Measurements from ENCODE around the gene SETD6.

SETD6 gene

DNA sequence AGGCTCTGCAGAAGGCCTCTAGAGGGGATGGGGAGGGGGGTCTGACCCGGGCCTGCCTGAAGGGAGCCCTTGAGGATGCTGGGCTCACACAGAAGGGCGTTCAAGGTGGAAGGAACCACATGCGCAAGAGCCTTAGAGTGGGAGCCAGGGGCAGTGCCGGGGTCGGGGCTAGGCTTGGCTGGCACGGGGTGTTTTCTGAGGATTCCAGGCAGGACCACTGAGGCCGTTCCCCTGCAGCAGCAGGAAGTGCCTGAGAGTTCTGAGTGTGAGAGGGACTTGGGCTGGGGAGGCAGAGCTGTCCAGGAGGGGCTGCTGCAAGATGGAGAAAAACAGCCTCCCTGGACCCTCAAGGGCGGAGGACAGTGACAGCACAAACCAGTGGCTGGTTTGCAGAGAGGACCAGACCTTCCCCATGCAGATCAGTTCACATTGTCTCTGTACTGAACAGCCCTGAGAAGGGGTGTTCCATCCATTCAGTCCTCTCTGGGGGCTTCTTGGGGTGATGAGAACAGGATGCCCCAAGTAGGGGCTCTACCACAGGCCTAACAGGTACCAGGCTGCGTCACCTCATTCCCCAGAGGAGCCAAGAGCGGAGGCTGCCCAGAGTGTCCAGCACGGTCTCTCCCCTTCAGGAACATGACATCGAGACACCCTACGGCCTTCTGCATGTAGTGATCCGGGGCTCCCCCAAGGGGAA lies 12.0 kb upstream of the SETD6 start:
- TF ChIP-seq, protein P1, sequence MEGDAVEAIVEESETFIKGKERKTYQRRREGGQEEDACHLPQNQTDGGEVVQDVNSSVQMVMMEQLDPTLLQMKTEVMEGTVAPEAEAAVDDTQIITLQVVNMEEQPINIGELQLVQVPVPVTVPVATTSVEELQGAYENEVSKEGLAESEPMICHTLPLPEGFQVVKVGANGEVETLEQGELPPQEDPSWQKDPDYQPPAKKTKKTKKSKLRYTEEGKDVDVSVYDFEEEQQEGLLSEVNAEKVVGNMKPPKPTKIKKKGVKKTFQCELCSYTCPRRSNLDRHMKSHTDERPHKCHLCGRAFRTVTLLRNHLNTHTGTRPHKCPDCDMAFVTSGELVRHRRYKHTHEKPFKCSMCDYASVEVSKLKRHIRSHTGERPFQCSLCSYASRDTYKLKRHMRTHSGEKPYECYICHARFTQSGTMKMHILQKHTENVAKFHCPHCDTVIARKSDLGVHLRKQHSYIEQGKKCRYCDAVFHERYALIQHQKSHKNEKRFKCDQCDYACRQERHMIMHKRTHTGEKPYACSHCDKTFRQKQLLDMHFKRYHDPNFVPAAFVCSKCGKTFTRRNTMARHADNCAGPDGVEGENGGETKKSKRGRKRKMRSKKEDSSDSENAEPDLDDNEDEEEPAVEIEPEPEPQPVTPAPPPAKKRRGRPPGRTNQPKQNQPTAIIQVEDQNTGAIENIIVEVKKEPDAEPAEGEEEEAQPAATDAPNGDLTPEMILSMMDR (IDR thresholded peaks at IDR 0.05): no peak
- no peaks in the 10 kb centered on the region for H3K4me1 ChIP-seq
- no peaks in the 10 kb centered on the region for H3K79me2 ChIP-seq
- no peak overlapping the region for H2AFZ ChIP-seq
- H3K9me3 ChIP-seq (ENCODE audit: control insufficient read depth, low read length): no peaks in the 10 kb centered on the region
- H3K4me3 ChIP-seq (ENCODE audit: low read depth, low read length): no peak overlapping the region
- no peak overlapping the region for H3K4me2 ChIP-seq (ENCODE audit: low read length)
- H3K27me3 ChIP-seq (ENCODE audit: control insufficient read depth, insufficient read depth, low read length): no peaks in the 10 kb centered on the region
- H3K27ac ChIP-seq: no peak overlapping the region
- H3K36me3 ChIP-seq (ENCODE audit: control insufficient read depth, insufficient read depth, low read length): no peaks in the 10 kb centered on the region
- no peak overlapping the region for H3K9ac ChIP-seq

DNA sequence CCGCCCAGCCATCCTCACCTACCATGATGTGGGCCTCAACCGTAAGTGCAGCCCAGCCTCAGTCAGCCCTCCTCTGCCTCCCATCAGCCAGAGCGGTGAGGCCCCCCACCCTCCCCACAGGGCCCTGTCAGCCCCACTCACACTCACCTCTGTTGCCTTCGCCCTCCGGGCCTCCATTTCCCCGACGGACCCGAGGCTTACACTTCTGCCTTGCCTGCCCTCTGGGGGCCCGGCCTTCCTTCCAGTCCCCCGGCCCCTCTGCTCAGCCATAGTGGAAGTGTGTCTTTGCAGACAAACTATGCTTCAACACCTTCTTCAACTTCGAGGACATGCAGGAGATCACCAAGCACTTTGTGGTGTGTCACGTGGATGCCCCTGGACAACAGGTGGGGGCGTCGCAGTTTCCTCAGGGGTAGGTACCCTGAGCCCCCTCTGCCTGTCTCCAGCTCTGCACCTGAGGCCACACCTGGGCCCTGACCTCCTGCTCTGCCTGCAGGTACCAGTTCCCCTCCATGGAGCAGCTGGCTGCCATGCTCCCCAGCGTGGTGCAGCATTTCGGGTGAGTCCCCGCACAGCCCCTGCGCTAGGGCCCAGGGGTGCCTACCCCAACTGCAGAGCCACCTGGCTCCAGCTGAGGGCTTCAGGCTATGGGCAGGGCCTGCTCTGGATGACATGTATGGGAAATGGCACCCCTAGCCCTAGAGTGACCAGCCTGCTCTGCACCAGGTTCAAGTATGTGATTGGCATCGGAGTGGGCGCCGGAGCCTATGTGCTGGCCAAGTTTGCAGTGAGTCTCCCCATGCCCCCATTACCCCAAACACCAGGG lies 11.2 kb upstream of the SETD6 start:
- H3K36me3 ChIP-seq (ENCODE audit: control insufficient read depth, insufficient read depth, low read length): no peaks in the 10 kb centered on the region
- no peak overlapping the region for H3K9ac ChIP-seq
- no peaks in the 10 kb centered on the region for H3K4me1 ChIP-seq

DNA sequence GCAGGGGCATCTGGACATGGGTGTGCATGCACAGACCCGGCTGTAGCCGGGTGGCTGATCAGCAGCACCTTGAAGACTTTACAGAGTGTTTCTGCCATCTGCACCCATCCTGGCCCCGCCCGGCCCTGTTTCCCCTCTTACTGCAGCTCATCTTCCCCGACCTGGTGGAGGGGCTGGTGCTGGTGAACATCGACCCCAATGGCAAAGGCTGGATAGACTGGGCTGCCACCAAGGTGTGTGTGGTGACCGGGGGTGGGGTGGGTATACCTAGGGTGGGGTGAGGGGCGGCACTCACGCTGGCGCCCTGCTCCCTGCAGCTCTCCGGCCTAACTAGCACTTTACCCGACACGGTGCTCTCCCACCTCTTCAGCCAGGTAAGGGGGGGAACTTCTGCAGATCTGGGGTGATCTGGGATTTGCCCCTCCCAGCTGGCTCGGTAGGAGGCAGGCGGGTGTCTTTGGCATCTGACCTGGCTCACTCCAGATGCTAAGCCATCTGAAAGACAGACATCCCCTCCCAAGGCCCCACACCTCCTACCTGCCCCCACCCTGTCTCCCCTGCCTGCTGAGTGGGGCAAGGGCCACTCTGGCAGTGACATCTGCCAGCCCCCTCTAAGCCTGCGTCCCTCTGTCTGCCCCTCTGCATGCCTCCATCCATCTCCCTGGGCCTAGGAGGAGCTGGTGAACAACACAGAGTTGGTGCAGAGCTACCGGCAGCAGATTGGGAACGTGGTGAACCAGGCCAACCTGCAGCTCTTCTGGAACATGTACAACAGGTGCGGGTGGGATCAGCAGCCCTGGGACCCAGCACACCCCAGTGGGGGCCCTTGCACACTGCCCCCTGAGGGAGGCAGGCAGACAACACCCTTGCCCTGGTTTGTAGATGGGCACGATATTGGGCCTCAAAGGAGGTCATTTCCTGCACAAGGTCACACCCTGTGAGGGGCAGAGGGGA lies 8.8 kb upstream of the SETD6 start:
- Histone ChIP-seq H3K36me3 (ENCODE audit: control insufficient read depth, insufficient read depth, low read length) (no peaks in the 10 kb centered on the region), H3K9me3 (ENCODE audit: control insufficient read depth, low read length) (no peaks in the 10 kb centered on the region), H3K4me2 (ENCODE audit: low read length) (no peak overlapping the region), H2AFZ (no peak overlapping the region), H3K27ac (no peak overlapping the region), H3K4me1 (no peaks in the 10 kb centered on the region), H3K27me3 (ENCODE audit: control insufficient read depth, insufficient read depth, low read length) (no peaks in the 10 kb centered on the region), H3K9ac (no peak overlapping the region), H3K79me2 (no peaks in the 10 kb centered on the region), H3K4me3 (ENCODE audit: low read depth, low read length) (no peak overlapping the region)
- TF ChIP-seq, protein P1 (IDR thresholded peaks at IDR 0.05): no peak

More for the DNA sequence above, 11.2 kb upstream of the SETD6 start:
- TF ChIP-seq, protein P1 (IDR thresholded peaks at IDR 0.05): no peak
- no peak overlapping the region for H3K27ac ChIP-seq
- H2AFZ ChIP-seq: no peak overlapping the region
- H3K4me3 ChIP-seq (ENCODE audit: low read depth, low read length): no peak overlapping the region
- no peaks in the 10 kb centered on the region for H3K27me3 ChIP-seq (ENCODE audit: control insufficient read depth, insufficient read depth, low read length)
- no peaks in the 10 kb centered on the region for H3K9me3 ChIP-seq (ENCODE audit: control insufficient read depth, low read length)
- no peak overlapping the region for H3K4me2 ChIP-seq (ENCODE audit: low read length)
- no peaks in the 10 kb centered on the region for H3K79me2 ChIP-seq

DNA sequence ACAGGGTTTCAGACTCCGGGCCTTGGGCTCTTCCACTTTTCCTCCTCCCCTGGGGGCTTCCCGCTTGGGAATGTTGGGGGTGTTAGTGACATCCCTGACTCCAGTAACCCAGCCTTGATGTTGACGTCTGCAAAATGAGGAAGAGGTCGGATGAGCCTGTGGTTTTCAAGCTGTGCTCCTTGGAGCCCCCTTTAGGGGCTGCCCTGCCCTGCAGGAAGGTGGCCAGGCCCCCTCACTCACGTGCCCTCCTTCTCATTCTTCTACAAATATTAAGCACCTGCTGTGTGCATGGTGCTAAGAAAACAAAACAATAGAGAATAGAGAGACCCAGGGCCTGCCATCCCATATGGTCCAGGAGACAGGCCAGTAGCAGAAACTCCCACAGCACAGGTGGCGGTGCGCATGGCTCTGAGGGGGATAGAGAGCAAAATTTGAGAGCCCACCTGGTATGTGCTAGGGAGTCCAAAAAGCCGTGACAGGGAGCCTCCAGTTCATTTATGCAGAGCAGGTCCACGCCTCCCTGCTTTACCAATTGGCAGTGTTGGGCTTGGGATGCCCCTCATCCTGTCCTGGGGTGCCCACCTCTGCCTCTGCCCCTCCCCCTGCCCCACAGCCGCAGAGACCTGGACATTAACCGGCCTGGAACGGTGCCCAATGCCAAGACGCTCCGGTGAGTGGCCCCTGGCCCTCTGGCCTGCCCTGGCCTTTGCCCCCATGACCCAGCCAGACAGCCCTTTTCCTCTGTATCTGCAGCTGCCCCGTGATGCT lies 7.9 kb upstream of the SETD6 start:
- no peak overlapping the region for H3K9ac ChIP-seq

More for the DNA sequence above, 7.9 kb upstream of the SETD6 start:
- H3K4me2 ChIP-seq (ENCODE audit: low read length): no peak overlapping the region
- no peaks in the 10 kb centered on the region for H3K27me3 ChIP-seq (ENCODE audit: control insufficient read depth, insufficient read depth, low read length)
- no peaks in the 10 kb centered on the region for H3K79me2 ChIP-seq
- no peak overlapping the region for H3K4me3 ChIP-seq (ENCODE audit: low read depth, low read length)
- H3K36me3 ChIP-seq (ENCODE audit: control insufficient read depth, insufficient read depth, low read length): no peaks in the 10 kb centered on the region
- no peaks in the 10 kb centered on the region for H3K4me1 ChIP-seq
- H3K9me3 ChIP-seq (ENCODE audit: control insufficient read depth, low read length): no peaks in the 10 kb centered on the region
- H3K27ac ChIP-seq: no peak overlapping the region
- H2AFZ ChIP-seq: no peak overlapping the region
- TF ChIP-seq, protein P1 (IDR thresholded peaks at IDR 0.05): no peak
